COLO668 (cell line): Measurements from ENCODE around the gene TBRG4.

ENCODE experiments used
- DNase-seq: peaks from one replicate; lab custom pipeline; 2025; ENCODE audit not compliant: unreplicated experiment; lab: John Stamatoyannopoulos, UW

The TBRG4 gene

GRCh38 chr7:45075871-45076796, 35.4 kb downstream of the TBRG4 start:
- DNase-seq = no peak

DNA sequence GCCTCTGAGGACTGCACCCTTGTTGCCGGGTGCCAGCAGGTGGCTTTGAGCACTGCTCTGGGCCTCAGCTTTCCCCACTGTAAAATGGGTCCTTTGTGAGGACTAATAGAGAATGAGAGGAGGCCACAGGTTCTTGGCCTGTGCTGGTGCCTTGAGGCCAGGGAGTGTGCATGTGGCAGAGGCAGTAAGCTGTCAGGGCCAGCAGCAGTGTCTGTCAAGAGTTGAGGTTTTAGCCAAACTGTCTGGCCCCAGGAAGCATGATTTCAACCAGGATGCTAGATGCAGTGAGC, 36.2 kb downstream of the TBRG4 start:
- DNase-seq = no peak

- DNase-seq = no peak
These were observed 36.8 kb downstream of the TBRG4 start for GRCh38 chr7:45074528-45075354.

- no peak for DNase-seq
These were observed 37.5 kb downstream of the TBRG4 start for GRCh38 chr7:45073786-45074527.

GRCh38 chr7:45073031-45073785, 38.3 kb downstream of the TBRG4 start:
- no peak for DNase-seq

GRCh38 chr7:45072131-45073030, 39.1 kb downstream of the TBRG4 start:
- no peak for DNase-seq

- no peak for DNase-seq
These were observed 40.0 kb downstream of the TBRG4 start for GRCh38 chr7:45071528-45071927.

DNA sequence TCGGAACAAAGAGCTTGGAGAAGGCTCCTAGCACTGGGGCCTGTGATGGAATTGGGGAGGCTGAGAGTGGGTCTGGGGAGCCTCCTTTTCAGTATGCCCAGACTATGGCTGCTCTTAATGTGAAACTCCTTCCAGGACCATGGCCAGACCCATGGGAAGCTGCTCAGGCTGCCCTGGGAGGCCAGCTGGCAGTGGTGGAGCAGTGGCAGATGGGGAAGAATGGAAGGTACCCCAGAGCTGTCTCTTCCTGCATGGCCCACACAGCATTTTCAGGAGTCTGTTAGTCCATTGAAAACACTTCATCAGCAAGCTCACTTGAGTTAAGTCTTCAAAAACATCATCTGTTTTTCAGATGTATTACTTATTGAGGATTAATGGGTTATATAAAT, 41.2 kb downstream of the TBRG4 start:
- DNase-seq = no peak

GRCh38 chr7:45069444-45070253, 41.8 kb downstream of the TBRG4 start:
- no peak for DNase-seq

DNA sequence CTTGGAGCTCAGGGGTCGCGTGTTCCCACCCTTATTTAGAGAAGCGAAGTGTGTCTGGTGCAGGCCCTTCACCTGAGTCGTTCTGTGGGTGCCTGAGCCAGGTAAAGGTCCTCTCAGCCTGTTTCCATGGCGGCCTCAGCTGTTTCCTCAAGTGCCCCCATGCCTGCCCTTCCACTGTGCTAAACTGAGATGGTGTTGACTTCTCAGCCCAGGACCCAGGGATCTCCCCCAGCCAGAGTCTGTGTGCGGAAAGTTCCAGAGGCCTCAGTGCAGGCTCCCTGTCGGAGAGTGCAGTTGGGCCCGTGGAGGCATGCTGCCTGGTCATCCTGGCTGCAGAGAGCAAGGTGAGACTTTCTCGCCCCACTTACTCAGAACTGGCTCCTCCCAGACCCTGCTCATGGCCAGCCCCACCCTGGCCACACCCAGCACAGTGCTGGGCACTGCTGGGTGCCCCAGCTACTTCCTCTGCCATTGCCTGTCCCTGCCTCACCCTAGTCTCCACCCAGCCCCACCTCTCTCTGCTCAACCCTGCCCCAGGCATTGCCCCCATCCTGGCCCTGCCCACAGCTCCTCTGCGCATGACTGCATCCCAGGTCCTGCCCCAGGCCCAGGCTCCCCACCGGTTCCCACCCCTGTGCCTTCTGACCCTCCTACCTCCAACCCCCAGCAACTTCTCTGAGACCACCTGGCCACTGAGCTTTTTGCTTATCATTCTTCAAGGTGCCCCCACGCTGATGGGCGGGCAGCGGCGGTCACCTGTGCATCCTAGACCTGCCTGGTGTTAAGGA, 43.1 kb downstream of the TBRG4 start:
- no peak for DNase-seq

DNA sequence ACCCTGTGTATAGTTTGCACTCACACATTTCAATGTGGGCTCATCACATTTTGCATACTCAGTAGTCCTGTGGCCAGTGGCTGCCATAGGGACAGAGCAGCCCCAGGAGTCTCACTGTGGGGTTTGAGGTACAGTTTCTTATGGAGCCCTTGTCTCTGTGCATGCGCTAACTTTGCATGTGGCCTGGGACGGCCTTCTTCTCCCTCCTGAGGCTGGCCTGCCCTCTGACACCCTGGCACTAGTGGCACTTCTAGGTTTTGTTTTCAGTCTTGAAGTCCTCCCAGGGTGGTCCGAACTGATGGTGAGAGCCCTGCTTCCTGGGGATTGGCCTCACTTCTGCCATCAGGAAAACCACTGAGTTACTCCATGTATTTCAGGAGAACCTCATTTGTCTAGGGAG, 43.9 kb downstream of the TBRG4 start:
- DNase-seq = no peak

DNA sequence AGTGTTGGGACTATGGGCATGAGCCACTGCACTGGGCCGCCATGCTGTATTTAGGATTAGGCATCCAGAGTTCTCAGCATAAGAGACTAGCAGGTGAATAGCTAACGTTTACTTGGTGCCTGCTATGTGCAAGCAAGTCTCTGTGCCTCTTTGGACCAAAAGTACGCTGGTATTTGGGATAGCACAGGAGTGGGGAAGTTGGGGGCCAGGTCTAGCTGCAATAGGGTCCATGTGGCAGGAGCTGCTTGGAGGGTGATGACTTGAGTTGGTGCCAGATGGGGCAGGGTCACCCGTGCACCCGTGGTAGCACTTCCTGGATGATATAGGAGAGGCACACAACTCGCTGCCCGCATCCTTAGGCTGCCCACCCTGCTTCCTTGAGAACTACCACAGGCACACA, 45.1 kb downstream of the TBRG4 start:
- DNase-seq = no peak

DNA sequence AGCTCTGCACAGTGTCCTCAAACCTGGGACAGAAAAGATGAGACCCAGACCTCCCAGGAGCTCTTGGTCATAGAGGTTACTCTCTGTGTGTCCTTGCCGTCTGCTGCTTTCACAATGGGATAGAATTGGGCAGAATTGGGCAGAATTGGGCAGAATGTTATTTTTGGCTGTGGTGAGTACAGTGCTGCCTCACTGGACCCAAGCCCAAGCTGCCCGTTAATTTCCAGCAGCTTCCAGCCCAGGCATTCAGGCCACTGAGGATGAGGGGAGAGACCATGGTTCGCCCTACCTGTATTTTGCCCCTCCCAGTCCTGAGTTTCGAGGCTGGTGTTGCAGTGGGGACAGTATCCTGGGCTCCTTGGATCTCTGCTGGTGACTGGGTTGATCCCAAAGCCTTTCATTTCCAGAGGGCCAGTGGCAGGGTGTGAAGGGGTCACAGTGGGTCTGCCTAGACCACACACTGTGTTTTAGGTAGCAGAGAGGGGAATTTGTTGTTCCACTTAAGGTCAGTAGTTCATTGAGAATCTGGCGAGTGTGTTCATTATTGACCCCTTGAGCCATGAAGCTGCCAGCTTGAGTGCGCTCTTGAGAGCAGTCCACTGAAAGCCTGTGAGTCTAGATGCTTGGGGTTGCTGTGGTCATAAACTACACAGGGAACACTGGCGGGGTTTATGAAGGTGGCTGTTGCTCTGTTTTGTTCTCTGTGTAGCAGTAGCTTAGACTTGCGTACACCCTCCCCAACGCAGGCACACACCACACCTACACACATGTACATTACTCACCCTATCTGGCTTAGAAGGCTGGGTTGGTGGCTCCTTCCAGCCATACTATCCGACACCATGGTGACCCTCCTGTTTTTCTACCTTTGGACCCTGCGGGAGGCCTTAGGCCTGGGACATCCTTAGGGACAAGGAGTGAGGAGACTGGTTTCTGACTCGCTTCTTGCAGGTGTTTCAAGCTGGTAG, 46.2 kb downstream of the TBRG4 start:
- DNase-seq = no peak

DNA sequence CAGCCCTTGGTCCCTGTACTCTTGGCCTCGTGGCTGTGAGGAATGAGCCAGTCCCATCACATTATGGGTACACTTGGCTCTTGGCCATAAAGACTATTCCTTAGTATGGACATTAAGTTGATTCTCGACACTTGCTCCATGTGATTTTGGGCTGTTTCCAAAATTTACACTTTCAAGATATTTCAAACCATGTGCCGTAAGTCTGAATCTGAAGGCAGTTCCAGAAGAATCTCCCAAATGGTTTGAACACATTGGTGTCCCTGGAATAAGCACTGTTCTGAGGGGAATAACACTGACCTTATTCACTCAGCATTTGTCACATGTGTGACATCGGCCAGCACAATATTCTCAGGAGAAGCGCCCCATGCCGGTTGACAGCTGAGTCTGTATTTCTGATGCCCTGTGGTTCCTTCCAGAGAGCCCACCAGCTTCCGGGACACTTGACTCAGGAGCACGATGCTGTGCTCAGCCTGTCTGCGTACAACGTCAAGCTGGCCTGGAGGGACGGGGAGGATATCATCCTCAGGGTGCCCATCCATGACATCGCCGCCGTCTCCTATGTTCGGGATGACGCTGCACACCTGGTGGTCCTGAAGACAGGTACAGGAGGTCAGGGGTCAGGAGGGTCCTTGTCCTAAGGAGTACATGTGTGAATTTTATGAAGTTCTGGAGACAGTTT, 47.3 kb downstream of the TBRG4 start:
- no peak for DNase-seq

DNA sequence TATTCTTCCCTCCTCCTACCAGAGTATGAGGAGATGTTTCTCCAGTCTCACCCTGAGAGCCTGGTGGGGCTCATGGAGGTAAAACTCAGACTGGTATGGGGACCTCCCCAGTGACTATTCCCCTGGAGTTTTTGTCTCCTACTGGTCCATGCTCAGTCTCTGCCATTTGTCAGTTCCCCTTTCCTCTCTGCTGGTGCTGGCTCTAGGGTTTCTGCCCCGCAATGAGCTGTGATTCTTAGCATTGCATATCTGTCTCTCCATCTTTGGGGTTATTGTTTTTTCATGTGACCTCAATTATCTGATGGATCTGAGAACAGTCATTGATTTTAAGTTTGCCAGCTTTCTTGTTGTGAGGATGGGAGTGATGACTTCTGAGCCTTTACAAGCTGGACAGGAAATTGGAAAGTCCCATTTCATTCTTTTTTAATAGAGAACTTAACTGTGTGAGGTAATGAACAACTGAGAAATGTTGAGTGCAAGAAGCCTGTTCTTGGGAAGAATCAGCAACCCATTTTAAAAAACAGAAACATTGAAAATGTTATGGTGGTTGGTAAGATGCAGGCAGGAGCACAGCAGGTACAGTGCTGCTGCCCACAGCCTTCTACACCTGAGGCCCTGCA, 49.6 kb downstream of the TBRG4 start:
- no peak for DNase-seq

GRCh38 chr7:45061352-45061751, 50.1 kb downstream of the TBRG4 start:
- DNase-seq = no peak
